HUES6 (cell line): ENCODE data around the gene EDDM13.
"Not testable (repeated sequence)": the region's sequence is repeated elsewhere in the genome, so short reads cannot be mapped to it uniquely, and the experiment has no call there.

Source experiments
- H3K27ac ChIP-seq: 2 replicates; pipeline ENCODE4 v1.7.0; 2013; ENCODE audit warnings: low read depth, mild to moderate bottlenecking, low read length, inconsistent platforms
- H3K27me3 ChIP-seq: 2 replicates; pipeline ENCODE4 v1.6.1; 2013; ENCODE audit warnings: low read length; ENCODE audit not compliant: control insufficient read depth, insufficient read depth
- H3K36me3 ChIP-seq: 2 replicates; pipeline ENCODE4 v1.6.1; 2013; ENCODE audit warnings: low read length; ENCODE audit not compliant: control insufficient read depth, insufficient read depth
- H3K4me1 ChIP-seq: 2 replicates; pipeline ENCODE4 v1.6.1; 2013; ENCODE audit warnings: low read length; ENCODE audit not compliant: control insufficient read depth, insufficient read depth
- H3K4me3 ChIP-seq: 2 replicates; pipeline ENCODE4 v1.5.1; 2013; ENCODE audit warnings: low read depth, low read length
- H3K9ac ChIP-seq: one replicate; pipeline ENCODE4 v1.6.1; 2013; ENCODE audit warnings: mild to moderate bottlenecking, low read length
- H3K9me3 ChIP-seq: 2 replicates; pipeline ENCODE4 v1.6.1; 2013; ENCODE audit warnings: low read depth, low read length; ENCODE audit not compliant: control insufficient read depth, insufficient read depth

The EDDM13 gene

GRCh38 chr19:56321254-56321988 lies 48.9 kb downstream of the EDDM13 start:
- Histone ChIP-seq H3K9me3 (peaks cover 1% of the 10 kb centered on the region; the same call in 1 of the 2 replicates), H3K36me3 (no peaks in the 10 kb centered on the region), H3K4me3 (no peak overlapping the region), H3K9ac (no peak overlapping the region), H3K27me3 (0 out of 2 replicates have a peak, but pooled peaks cover 2% of the 10 kb centered on the region), H3K4me1 (no peaks in the 10 kb centered on the region), H3K27ac (no peak overlapping the region)

- Histone ChIP-seq H3K9me3 (peaks cover 4% of the 10 kb centered on the region; the same call in 1 of the 2 replicates), H3K27ac (no peak overlapping the region), H3K4me1 (no peaks in the 10 kb centered on the region), H3K27me3 (0 out of 2 replicates have a peak, but pooled peaks cover 2% of the 10 kb centered on the region), H3K4me3 (no peak overlapping the region), H3K36me3 (no peaks in the 10 kb centered on the region), H3K9ac (no peak overlapping the region)
Measured at GRCh38 chr19:56321989-56322440, 49.5 kb downstream of the EDDM13 start.

- 0 out of 2 replicates have a peak, but pooled peaks cover 2% of the 10 kb centered on the region for H3K27me3 ChIP-seq
- no peaks in the 10 kb centered on the region for H3K4me1 ChIP-seq
- no peak overlapping the region for H3K27ac ChIP-seq
- peaks cover 4% of the 10 kb centered on the region; the same call in 1 of the 2 replicates for H3K9me3 ChIP-seq
- no peaks in the 10 kb centered on the region for H3K36me3 ChIP-seq
- H3K4me3 ChIP-seq: no peak overlapping the region
- H3K9ac ChIP-seq: no peak overlapping the region
Measured at GRCh38 chr19:56324436-56324835, 51.9 kb downstream of the EDDM13 start.

GRCh38 chr19:56332695-56333094 lies 60.1 kb downstream of the EDDM13 start:
- H3K9me3 ChIP-seq: peaks cover 7% of the 10 kb centered on the region; the same call in 1 of the 2 replicates
- H3K27ac ChIP-seq: no peak overlapping the region
- H3K4me1 ChIP-seq: no peaks in the 10 kb centered on the region
- no peak overlapping the region for H3K9ac ChIP-seq
- H3K36me3 ChIP-seq: no peaks in the 10 kb centered on the region
- H3K4me3 ChIP-seq: no peak overlapping the region
- H3K27me3 ChIP-seq: no peaks in the 10 kb centered on the region

- Histone ChIP-seq H3K4me1 (no peaks in the 10 kb centered on the region), H3K9ac (no peak overlapping the region), H3K27me3 (no peaks in the 10 kb centered on the region), H3K27ac (no peak overlapping the region), H3K9me3 (peaks cover 15% of the 10 kb centered on the region), H3K4me3 (no peak overlapping the region), H3K36me3 (no peaks in the 10 kb centered on the region)
Measured at GRCh38 chr19:56333506-56333905, 61.0 kb downstream of the EDDM13 start.

GRCh38 chr19:56335371-56335770 lies 62.8 kb downstream of the EDDM13 start:
- H3K9me3 ChIP-seq: peaks cover 29% of the 10 kb centered on the region
- not testable (repeated sequence) for H3K4me1 ChIP-seq, H3K27me3 ChIP-seq, H3K36me3 ChIP-seq, H3K9ac ChIP-seq, H3K4me3 ChIP-seq, H3K27ac ChIP-seq

GRCh38 chr19:56337077-56337476 lies 64.5 kb downstream of the EDDM13 start:
- H3K4me1 ChIP-seq, H3K9ac ChIP-seq, H3K36me3 ChIP-seq, H3K4me3 ChIP-seq, H3K27ac ChIP-seq, H3K27me3 ChIP-seq: not testable (repeated sequence)
- peaks cover 37% of the 10 kb centered on the region for H3K9me3 ChIP-seq

- H3K27ac ChIP-seq, H3K27me3 ChIP-seq, H3K36me3 ChIP-seq, H3K9ac ChIP-seq, H3K4me3 ChIP-seq, H3K4me1 ChIP-seq: not testable (repeated sequence)
- peaks cover 51% of the 10 kb centered on the region for H3K9me3 ChIP-seq
Measured at GRCh38 chr19:56339031-56339430, 66.5 kb downstream of the EDDM13 start.

- Histone ChIP-seq H3K9me3 (peaks cover 55% of the 10 kb centered on the region), H3K4me3 (no peak overlapping the region), H3K9ac (no peak overlapping the region), H3K27me3 (no peaks in the 10 kb centered on the region), H3K27ac (no peak overlapping the region), H3K36me3 (no peaks in the 10 kb centered on the region), H3K4me1 (peaks cover 7% of the 10 kb centered on the region; the same call in 1 of the 2 replicates)
Measured at GRCh38 chr19:56341948-56342347, 69.4 kb downstream of the EDDM13 start.

- H3K4me3 ChIP-seq: no peak overlapping the region
- H3K9me3 ChIP-seq: peaks cover 19% of the 10 kb centered on the region
- no peaks in the 10 kb centered on the region for H3K36me3 ChIP-seq
- no peak overlapping the region for H3K27ac ChIP-seq
- peaks cover 24% of the 10 kb centered on the region; the same call in 1 of the 2 replicates for H3K4me1 ChIP-seq
- no peak overlapping the region for H3K9ac ChIP-seq
- no peaks in the 10 kb centered on the region for H3K27me3 ChIP-seq
Measured at GRCh38 chr19:56347163-56347778, 74.7 kb downstream of the EDDM13 start.

GRCh38 chr19:56348289-56348877 lies 75.8 kb downstream of the EDDM13 start:
- Histone ChIP-seq H3K27me3 (no peaks in the 10 kb centered on the region), H3K4me1 (peaks cover 24% of the 10 kb centered on the region; the same call in 1 of the 2 replicates), H3K36me3 (no peaks in the 10 kb centered on the region), H3K9ac (no peak overlapping the region), H3K9me3 (peaks cover 8% of the 10 kb centered on the region), H3K27ac (no peak overlapping the region), H3K4me3 (no peak overlapping the region)
